Trophoblast cell (in vitro differentiated cells and primary cell): ENCODE measurements around the gene PGA3.

Source experiments
- DNase-seq, 2 donors: peaks; one replicate each; pipeline ENCODE4 v3.0.0-alpha.2; 2016
- H2AFZ ChIP-seq: 2 replicates; pipeline ENCODE4 v1.6.1; 2013; ENCODE audit warnings: low read length, moderate library complexity, mild to moderate bottlenecking; ENCODE audit not compliant: insufficient read depth, poor library complexity
- H2AK5ac ChIP-seq: 2 replicates; pipeline ENCODE4 v1.6.1; 2013; ENCODE audit warnings: mild to moderate bottlenecking, low read length
- H2BK120ac ChIP-seq: 2 replicates; pipeline ENCODE4 v1.6.1; 2013; ENCODE audit warnings: low read length, mild to moderate bottlenecking, moderate library complexity; ENCODE audit not compliant: insufficient read depth, poor library complexity
- H2BK12ac ChIP-seq: 2 replicates; pipeline ENCODE4 v1.6.1; 2013; ENCODE audit warnings: mild to moderate bottlenecking, low read length, moderate library complexity
- H2BK5ac ChIP-seq: 2 replicates; pipeline ENCODE4 v1.6.1; 2013; ENCODE audit warnings: low read length, low read depth, moderate library complexity, mild to moderate bottlenecking; ENCODE audit not compliant: poor library complexity
- H3K14ac ChIP-seq: 2 replicates; pipeline ENCODE4 v1.6.1; 2013; ENCODE audit warnings: mild to moderate bottlenecking, low read length
- H3K18ac ChIP-seq: 2 replicates; pipeline ENCODE4 v1.6.1; 2013; ENCODE audit warnings: mild to moderate bottlenecking, low read length
- H3K23ac ChIP-seq: 2 replicates; pipeline ENCODE4 v1.6.1; 2013; ENCODE audit warnings: low read length
- H3K27ac ChIP-seq: 2 replicates; pipeline ENCODE4 v1.5.1; 2013; ENCODE audit warnings: low read depth, mild to moderate bottlenecking, inconsistent platforms, low read length, moderate library complexity
- H3K27me3 ChIP-seq: 2 replicates; pipeline ENCODE4 v1.6.1; 2013; ENCODE audit warnings: inconsistent platforms, mild to moderate bottlenecking, low read length, moderate library complexity; ENCODE audit not compliant: insufficient read depth
- H3K36me3 ChIP-seq, 2 experiments: 1 replicate in 1 of 2; 2 replicates in 1 of 2; pipeline ENCODE4 v1.6.1; 2013; ENCODE audit warnings: low read length in 2 of 2, mild to moderate bottlenecking in 2 of 2, moderate library complexity in 1 of 2; ENCODE audit not compliant: insufficient read depth in 2 of 2, control insufficient read depth in 1 of 2
- H3K4ac ChIP-seq: 2 replicates; pipeline ENCODE4 v1.6.1; 2013; ENCODE audit warnings: low read depth, mild to moderate bottlenecking, low read length, moderate library complexity
- H3K4me1 ChIP-seq, 2 experiments: 1 replicate in 1 of 2; 2 replicates in 1 of 2; pipeline ENCODE4 v1.6.1; 2013; ENCODE audit warnings: low read length in 2 of 2, mild to moderate bottlenecking in 2 of 2, moderate library complexity in 1 of 2; ENCODE audit not compliant: insufficient read depth in 2 of 2, control insufficient read depth in 1 of 2
- H3K4me2 ChIP-seq: 2 replicates; pipeline ENCODE4 v1.6.1; 2013; ENCODE audit warnings: inconsistent platforms, mild to moderate bottlenecking, low read length, moderate library complexity
- H3K4me3 ChIP-seq: 2 replicates; pipeline ENCODE4 v1.5.1; 2013; ENCODE audit warnings: mild to moderate bottlenecking, low read depth, low read length, inconsistent platforms
- H3K79me1 ChIP-seq: one replicate; pipeline ENCODE4 v1.6.1; 2013; ENCODE audit warnings: low read length
- H3K79me2 ChIP-seq: 2 replicates; pipeline ENCODE4 v1.6.1; 2013; ENCODE audit warnings: low read length, mild to moderate bottlenecking; ENCODE audit not compliant: control insufficient read depth, insufficient read depth, poor library complexity
- H3K9ac ChIP-seq: 2 replicates; pipeline ENCODE4 v1.6.1; 2013; ENCODE audit warnings: mild to moderate bottlenecking, low read length
- H3K9me3 ChIP-seq: 2 replicates; pipeline ENCODE4 v1.6.1; 2013; ENCODE audit warnings: low read depth, mild to moderate bottlenecking, control low read depth, inconsistent platforms, low read length; ENCODE audit not compliant: insufficient read depth
- H4K12ac ChIP-seq: 2 replicates; pipeline ENCODE4 v1.6.1; 2013; ENCODE audit warnings: low read depth, mild to moderate bottlenecking, low read length, moderate library complexity
- H4K8ac ChIP-seq: 2 replicates; pipeline ENCODE4 v1.6.1; 2013; ENCODE audit warnings: low read depth, mild to moderate bottlenecking, low read length, moderate library complexity
- H4K91ac ChIP-seq: one replicate; pipeline ENCODE4 v1.6.1; 2013; ENCODE audit warnings: low read depth, mild to moderate bottlenecking, low read length, moderate library complexity
- WGBS: extraction: QIAGEN DNeasy Blood & Tissue Kit; methylation state at CpG from one replicate; pipeline ENCODE4 v1.1.7; 2013; ENCODE audit warnings: missing lambda C conversion rate; ENCODE audit not compliant: insufficient read length, insufficient coverage; ENCODE audit errors: extremely low coverage; 5-methylcytosine and 5-hydroxymethylcytosine counted together

Gene PGA3

GRCh38 chr11:61254403-61255025, 51.2 kb downstream of the PGA3 start:
- H2BK5ac ChIP-seq, result no peak overlapping the region
- no peak overlapping the region for H3K4ac ChIP-seq
- no CpG with 5 or more reads among the region's 12 CpGs for WGBS
- H3K4me1 ChIP-seq, result no peaks in the 10 kb centered on the region
- H3K79me2 ChIP-seq, result no peaks in the 10 kb centered on the region
- H3K27ac ChIP-seq, result no peak overlapping the region
- no peak overlapping the region for H2AK5ac ChIP-seq
- no peak overlapping the region for H2BK12ac ChIP-seq
- H3K4me3 ChIP-seq, result no peak overlapping the region
- H2BK120ac ChIP-seq, result no peak overlapping the region
- H4K12ac ChIP-seq, result no peak overlapping the region
- no peaks in the 10 kb centered on the region for H3K79me1 ChIP-seq
- no peak overlapping the region for H3K14ac ChIP-seq
- H3K18ac ChIP-seq, result no peak overlapping the region
- H3K9ac ChIP-seq, result no peak overlapping the region
- H2AFZ ChIP-seq, result no peak overlapping the region
- H3K36me3 ChIP-seq, result peaks cover 0 to 6% of the 10 kb centered on the region in 2 experiments
- H4K91ac ChIP-seq, result no peak overlapping the region
- H3K23ac ChIP-seq, result no peak overlapping the region
- H3K9me3 ChIP-seq, result no peaks in the 10 kb centered on the region
- H3K27me3 ChIP-seq, result no peaks in the 10 kb centered on the region
- DNase-seq, result peak; percentile 50 to 81
- H3K4me2 ChIP-seq, result no peak overlapping the region
- H4K8ac ChIP-seq, result no peak overlapping the region

GRCh38 chr11:61256710-61257482, 53.6 kb downstream of the PGA3 start:
- H3K23ac ChIP-seq, result no peak overlapping the region
- H2BK12ac ChIP-seq, result no peak overlapping the region
- no peak for DNase-seq
- H3K79me2 ChIP-seq, result no peaks in the 10 kb centered on the region
- H4K12ac ChIP-seq, result no peak overlapping the region
- no CpG with 5 or more reads among the region's 18 CpGs for WGBS
- H4K8ac ChIP-seq, result no peak overlapping the region
- H2BK120ac ChIP-seq, result no peak overlapping the region
- no peak overlapping the region for H3K27ac ChIP-seq
- no peak overlapping the region for H3K14ac ChIP-seq
- H4K91ac ChIP-seq, result no peak overlapping the region
- no peaks in the 10 kb centered on the region for H3K9me3 ChIP-seq
- H2AK5ac ChIP-seq, result no peak overlapping the region
- no peaks in the 10 kb centered on the region for H3K27me3 ChIP-seq
- H3K79me1 ChIP-seq, result no peaks in the 10 kb centered on the region
- no peak overlapping the region for H3K9ac ChIP-seq
- H3K36me3 ChIP-seq, result peaks cover 0 to 6% of the 10 kb centered on the region in 2 experiments
- H3K4me2 ChIP-seq, result no peak overlapping the region
- H3K4me3 ChIP-seq, result no peak overlapping the region
- no peak overlapping the region for H2AFZ ChIP-seq
- H3K18ac ChIP-seq, result no peak overlapping the region
- no peak overlapping the region for H3K4ac ChIP-seq
- no peaks in the 10 kb centered on the region for H3K4me1 ChIP-seq
- no peak overlapping the region for H2BK5ac ChIP-seq

- Histone ChIP-seq H2AFZ (no peak overlapping the region), H2BK5ac (no peak overlapping the region), H3K23ac (no peak overlapping the region), H3K4me3 (no peak overlapping the region), H3K27ac (no peak overlapping the region), H4K8ac (no peak overlapping the region), H4K12ac (no peak overlapping the region), H3K9ac (no peak overlapping the region), H3K27me3 (no peaks in the 10 kb centered on the region), H3K4ac (no peak overlapping the region), H4K91ac (no peak overlapping the region), H3K79me2 (no peaks in the 10 kb centered on the region), H3K36me3 (peaks cover 0 to 6% of the 10 kb centered on the region in 2 experiments), H3K79me1 (no peaks in the 10 kb centered on the region), H3K14ac (no peak overlapping the region), H3K18ac (no peak overlapping the region), H3K4me2 (no peak overlapping the region), H2BK12ac (no peak overlapping the region), H2BK120ac (no peak overlapping the region), H3K9me3 (no peaks in the 10 kb centered on the region), H2AK5ac (no peak overlapping the region), H3K4me1 (no peaks in the 10 kb centered on the region)
- WGBS, result no CpG with 5 or more reads among the region's 9 CpGs
- no peak for DNase-seq
Observed at GRCh38 chr11:61258546-61258945, 55.2 kb downstream of the PGA3 start.

- Histone ChIP-seq H4K91ac (no peak overlapping the region), H2BK120ac (no peak overlapping the region), H2AFZ (no peak overlapping the region), H3K79me2 (no peaks in the 10 kb centered on the region), H3K4me1 (no peaks in the 10 kb centered on the region), H3K4me2 (no peak overlapping the region), H3K79me1 (no peaks in the 10 kb centered on the region), H4K12ac (no peak overlapping the region), H3K18ac (no peak overlapping the region), H3K9ac (no peak overlapping the region), H2BK5ac (no peak overlapping the region), H3K9me3 (no peaks in the 10 kb centered on the region), H2BK12ac (no peak overlapping the region), H3K27me3 (no peaks in the 10 kb centered on the region), H3K23ac (no peak overlapping the region), H4K8ac (no peak overlapping the region), H3K27ac (no peak overlapping the region), H3K4ac (no peak overlapping the region), H3K36me3 (peaks cover 0 to 6% of the 10 kb centered on the region in 2 experiments), H3K4me3 (no peak overlapping the region), H2AK5ac (no peak overlapping the region), H3K14ac (no peak overlapping the region)
- no peak for DNase-seq
- no CpG with 5 or more reads among the region's 6 CpGs for WGBS
Observed at GRCh38 chr11:61259363-61259762, 56.0 kb downstream of the PGA3 start.
